NCI-H526 (cell line): ENCODE results near the gene SLAIN2.
"Not testable (repeated sequence)": the region's sequence is repeated elsewhere in the genome, so short reads cannot be mapped to it uniquely, and the experiment has no call there.

Experiments
- DNase-seq, 2 experiments: peaks; one replicate each; lab custom pipeline; 2025; lab: John Stamatoyannopoulos, UW

SLAIN2 gene

DNA sequence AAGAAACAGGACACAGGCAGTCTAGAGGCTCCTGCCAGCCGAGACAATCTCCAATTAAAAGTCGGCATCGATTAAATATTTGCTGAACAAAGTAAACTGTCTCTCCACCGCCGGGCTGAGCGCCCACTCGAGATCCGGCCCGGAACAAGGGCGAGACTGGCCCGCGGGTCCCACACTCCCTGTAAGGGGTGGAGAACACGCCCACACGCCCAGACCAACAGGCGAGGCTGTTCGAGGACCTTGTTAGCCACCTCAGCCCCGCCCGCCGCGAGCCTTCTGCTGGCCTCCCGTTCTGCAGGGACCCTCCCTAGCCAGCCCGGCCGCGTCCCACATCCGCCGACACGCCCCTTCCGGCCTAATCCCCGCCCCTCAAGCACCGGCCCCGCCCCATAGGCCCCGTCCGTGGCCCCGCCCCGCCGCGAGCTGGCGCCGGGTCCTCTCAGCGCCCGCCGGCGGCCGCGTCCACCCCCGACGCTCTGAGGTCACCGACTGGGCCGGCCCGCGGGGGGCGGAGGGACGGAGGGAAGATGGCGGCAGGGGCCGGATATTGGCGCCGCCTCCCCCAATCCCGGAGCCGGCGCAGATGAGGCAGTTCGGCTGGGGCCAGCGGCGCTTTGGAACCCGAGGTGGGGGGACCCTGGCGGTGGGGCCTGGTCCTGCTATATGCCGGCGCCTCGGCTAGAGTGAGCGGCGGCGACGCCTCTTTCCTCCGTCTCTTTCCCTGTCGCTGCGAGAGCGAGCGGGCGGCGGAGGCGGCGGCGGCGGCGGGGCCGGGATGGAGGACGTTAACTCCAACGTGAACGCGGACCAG, at the start of gene SLAIN2:
Gene SLAIN2, plus strand, starts transcription at position 565 of the 811 bp plus-strand sequence. Its CDS starts 211 bp downstream, at position 776.
- DNase-seq, result peak; percentile 90 to 99

GRCh38 chr4:48292218-48292790, 49.0 kb upstream of the SLAIN2 start:
- DNase-seq, result not testable (repeated sequence)

DNA sequence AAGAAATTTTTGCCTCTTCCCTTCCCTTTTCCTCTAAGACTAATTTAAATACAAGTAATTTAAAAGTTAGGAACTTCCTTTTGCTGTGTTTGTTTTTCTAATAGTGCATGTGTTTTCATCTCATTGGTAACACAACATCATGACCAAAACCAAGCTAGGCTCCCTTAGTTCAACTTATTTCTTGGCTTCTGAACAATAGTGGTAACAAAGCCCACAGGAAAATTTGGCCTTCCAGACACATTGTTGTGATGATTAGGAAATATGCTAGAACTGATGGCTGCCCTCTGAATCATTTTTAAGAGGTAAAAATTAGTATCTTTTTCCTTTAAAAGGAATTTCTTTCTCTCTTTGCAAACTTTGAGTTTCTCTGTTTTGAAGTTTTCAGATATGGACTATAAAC, 46.2 kb upstream of the SLAIN2 start:
- no peak for DNase-seq

- DNase-seq, result no peak
Measured at GRCh38 chr4:48296365-48296764, 45.0 kb upstream of the SLAIN2 start.

DNA sequence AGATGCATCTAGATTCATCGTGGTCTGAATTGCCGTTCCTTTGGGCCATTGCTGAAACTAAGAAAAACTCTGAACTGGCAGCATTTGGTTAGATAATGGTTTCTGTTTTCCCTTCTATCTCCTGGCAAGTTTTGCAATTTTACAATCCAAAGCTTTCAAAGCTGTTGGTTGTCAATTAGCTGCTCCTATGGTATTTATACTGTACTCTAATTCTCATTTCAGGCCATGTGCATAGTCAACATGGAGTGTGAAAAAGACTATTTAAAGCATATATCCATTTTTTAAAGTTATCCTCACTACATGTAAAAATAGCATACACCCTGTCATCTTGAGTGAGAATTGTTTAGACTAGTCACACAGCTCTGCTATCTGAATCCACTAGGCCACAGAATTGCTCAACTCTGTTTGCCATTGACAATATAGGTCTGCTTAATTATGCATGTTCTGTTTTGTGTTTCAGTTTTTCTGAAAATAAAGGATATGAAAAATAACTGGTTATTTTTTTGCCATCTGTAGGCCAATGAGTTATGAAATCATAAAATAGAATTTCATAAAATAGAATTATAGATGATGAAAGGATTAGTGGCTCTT, 44.0 kb upstream of the SLAIN2 start:
- no peak for DNase-seq

DNA sequence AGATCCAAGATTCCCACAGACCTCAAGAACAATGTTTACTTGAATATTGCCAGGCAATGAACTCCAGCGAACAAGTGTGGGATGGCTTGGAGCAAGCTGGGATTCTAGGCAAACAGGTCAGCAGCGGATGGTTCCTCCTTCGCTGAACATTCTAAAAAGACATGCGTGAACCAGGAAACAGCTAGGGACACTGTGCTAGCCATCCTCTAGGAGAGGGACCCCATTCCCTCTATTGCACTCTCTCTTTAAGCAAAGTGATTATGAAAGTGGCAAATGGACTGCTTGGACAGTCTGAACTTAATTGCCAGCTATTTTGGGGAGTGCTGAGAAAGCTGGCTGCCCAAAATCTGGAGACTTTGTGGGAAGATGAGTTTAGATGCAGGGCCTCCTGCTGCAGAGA, 41.8 kb upstream of the SLAIN2 start:
- DNase-seq, result no peak

GRCh38 chr4:48300004-48300403, 41.3 kb upstream of the SLAIN2 start:
- DNase-seq, result no peak

- DNase-seq, result no peak
Measured at GRCh38 chr4:48305508-48305907, 35.8 kb upstream of the SLAIN2 start.

GRCh38 chr4:48307528-48307927, 33.8 kb upstream of the SLAIN2 start:
- DNase-seq, result no peak

- DNase-seq, result no peak
Measured at GRCh38 chr4:48308901-48309300, 32.4 kb upstream of the SLAIN2 start.

DNA sequence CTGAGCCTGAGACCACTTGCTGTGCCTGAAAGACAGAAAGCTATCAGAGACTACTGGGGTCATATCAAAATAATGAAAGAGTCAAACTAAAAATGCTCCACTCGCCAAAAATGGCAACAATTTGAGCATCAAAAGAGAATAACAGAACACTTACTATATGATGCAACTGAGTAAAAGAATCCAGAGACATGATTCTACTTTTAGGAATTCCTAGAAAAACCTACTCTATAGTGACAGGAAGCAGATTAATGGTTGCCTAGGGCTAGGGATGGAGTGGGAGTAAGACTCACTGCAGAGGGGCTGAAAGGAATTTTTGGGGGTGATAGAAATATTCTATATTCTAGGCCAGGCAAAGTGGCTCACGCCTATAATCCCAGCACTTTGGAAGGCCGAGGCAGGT, 29.4 kb upstream of the SLAIN2 start:
- DNase-seq, result no peak

- not testable (repeated sequence) for DNase-seq
Measured at GRCh38 chr4:48314746-48315145, 26.6 kb upstream of the SLAIN2 start.

GRCh38 chr4:48315728-48316630, 25.4 kb upstream of the SLAIN2 start:
- DNase-seq, result peak; percentile 44 to 78

DNA sequence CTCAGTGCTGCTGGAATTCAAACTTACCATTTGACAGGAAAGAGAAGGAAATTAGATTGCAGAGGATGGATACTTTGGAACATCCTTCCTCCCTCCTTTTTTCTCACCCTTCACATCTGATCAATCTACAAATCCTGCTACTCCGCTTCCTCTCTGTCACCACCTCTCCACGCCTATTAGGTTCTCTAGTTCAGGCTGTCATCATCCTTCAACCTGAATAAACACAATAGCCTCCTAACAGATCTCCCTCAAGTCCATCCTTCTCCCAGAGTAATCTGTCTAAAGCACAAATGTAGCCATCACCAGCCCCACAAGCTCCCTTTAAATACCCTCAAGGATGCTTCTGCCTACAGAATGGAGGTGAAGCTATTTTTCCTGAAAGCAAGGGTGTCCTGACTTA, 20.0 kb upstream of the SLAIN2 start:
- DNase-seq, result no peak

- DNase-seq, result no peak
Measured at GRCh38 chr4:48322063-48322462, 19.3 kb upstream of the SLAIN2 start.

- DNase-seq, result no peak
Measured at GRCh38 chr4:48324281-48324680, 17.0 kb upstream of the SLAIN2 start.

GRCh38 chr4:48329193-48329592, 12.1 kb upstream of the SLAIN2 start:
- DNase-seq, result no peak

DNA sequence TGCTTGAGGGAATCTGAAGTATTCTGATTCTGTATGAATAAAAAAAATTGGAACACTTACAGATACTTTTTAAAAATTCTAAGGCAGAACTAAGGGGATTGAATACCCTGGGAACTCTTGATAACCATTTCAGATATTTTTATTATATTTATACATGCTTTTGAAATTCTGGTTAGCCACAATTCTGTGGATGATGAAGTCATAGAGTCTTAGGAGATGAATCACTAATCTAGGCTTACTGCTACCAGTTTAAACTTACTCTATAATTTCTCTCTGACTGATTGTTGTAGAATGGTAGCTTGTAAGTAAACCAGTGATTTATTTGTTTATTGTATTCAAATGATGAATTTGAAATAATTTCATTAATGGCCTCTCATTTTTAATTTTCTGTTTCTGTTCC, 11.4 kb upstream of the SLAIN2 start:
- no peak for DNase-seq

DNA sequence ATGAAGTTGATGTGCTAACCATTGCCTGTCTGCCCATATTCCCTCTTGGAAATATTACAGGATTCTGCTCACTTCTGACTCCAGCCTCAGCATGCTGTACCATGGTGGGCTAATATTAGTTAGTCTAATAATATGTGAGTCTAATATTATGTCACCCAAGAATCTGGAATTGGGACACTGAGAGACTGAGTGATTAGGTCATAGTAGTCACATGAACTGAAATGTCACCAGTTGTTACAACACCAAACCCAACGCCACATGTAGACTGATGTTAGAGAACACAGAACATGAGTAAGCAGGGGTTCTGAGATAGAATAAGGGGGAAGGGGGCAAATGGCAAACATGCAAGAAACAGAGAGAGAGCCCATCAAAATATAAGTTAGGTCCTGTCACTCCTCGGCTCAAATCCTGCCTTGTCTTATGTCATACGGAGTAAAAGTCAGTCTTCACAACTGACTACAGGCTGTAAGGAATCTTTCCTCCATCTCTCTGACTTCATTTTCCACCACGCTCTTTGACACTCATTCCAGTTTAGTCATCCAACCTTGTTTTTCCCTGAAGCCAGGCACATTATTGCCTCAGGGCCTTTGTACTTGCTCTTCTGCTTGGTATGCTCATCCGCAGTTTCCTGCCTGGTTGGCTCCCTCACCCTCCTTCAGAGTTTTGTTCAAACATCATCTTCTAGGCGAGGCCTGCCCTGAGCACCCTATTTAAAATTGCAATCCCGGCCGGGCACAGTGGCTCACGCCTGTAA, 9.6 kb upstream of the SLAIN2 start:
- no peak for DNase-seq

DNA sequence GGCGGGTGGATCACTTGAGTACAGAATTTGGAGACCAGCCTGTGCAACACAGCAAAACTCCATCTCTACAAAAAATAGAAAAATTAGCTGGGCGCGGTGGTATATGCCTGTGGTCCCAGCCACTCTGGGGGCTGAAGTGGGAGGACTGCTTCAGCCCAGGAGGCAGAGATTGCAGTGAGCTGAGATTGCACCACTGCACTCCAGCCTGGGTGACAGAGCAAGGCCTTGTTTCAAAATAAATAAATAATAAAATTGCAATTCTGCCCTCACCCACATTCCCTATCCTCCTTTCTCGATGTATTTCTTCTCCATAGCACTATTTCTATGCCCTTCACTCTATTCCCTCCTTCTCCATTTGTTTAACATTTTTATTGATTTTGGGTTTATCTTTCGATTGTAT, 8.7 kb upstream of the SLAIN2 start:
- DNase-seq, result no peak

DNA sequence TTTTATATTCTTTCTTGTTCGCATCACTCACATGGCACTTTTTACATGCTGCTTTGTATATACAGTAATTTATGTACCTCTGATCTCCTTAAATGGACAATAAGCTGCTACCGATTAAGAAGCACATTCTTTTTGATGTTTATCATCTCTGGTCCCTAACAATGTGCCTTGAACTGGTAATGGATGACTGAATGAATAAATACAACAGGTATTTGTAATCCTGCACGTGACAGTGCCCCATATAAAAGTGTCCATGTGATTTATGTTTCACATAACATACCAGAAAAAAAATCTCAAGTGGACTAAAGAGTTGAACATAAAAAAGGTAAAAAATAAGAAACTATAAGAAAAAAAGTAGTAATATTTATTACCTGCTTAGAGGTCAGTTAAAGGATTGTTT, 7.7 kb upstream of the SLAIN2 start:
- no peak for DNase-seq

- no peak for DNase-seq
Measured at GRCh38 chr4:48334236-48334635, 7.1 kb upstream of the SLAIN2 start.
